GM21528 (cell line): ENCODE measurements around the gene ATP1A1.

Source experiments
- ATAC-seq: cut with Tn5 transposase; IDR thresholded peaks from one replicate; pipeline ENCODE4 v1.9.1; 2021; ENCODE audit warnings: mild to moderate bottlenecking, moderate library complexity; ENCODE audit not compliant: unreplicated experiment, low FRiP score

ATP1A1 gene

DNA sequence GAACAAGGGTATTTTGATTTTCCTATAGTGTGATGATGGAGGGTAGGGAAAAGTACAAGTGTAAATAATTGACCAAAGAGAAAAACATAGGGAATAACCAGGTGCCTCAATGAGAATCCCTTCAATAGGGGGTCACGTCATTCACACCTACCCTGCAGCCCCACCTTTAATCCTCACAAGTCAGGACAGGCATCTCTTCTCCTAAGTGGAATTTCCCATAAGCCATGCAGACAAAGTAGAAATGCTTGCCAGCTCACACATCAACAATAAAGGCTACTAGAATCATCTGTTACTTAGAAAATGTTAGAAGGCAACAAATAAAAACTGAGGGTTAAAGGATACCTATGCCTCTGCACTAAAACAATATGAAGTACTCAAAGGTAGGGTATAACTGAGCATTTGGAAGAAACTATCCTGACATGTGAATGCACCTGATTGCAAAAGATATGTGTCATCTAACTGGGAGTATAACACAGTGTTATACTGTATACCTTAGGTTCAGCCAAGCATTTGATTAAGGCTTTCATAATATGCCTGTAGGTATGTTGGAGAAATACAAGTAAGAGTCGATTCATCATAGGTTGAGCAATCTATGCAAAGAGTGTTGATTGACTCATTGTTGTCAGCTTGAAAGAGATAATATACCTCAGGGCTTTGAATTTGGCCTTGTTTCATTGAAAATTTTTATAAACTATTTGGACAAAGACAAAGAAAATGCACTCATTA, 32.4 kb upstream of the ATP1A1 start:
- no peak for ATAC-seq

- no peak for ATAC-seq
These were observed 30.0 kb upstream of the ATP1A1 start for GRCh38 chr1:116343019-116343418.

- ATAC-seq: no peak
These were observed 28.0 kb upstream of the ATP1A1 start for GRCh38 chr1:116345011-116345410.

GRCh38 chr1:116345843-116346242, 27.2 kb upstream of the ATP1A1 start:
- no peak for ATAC-seq

DNA sequence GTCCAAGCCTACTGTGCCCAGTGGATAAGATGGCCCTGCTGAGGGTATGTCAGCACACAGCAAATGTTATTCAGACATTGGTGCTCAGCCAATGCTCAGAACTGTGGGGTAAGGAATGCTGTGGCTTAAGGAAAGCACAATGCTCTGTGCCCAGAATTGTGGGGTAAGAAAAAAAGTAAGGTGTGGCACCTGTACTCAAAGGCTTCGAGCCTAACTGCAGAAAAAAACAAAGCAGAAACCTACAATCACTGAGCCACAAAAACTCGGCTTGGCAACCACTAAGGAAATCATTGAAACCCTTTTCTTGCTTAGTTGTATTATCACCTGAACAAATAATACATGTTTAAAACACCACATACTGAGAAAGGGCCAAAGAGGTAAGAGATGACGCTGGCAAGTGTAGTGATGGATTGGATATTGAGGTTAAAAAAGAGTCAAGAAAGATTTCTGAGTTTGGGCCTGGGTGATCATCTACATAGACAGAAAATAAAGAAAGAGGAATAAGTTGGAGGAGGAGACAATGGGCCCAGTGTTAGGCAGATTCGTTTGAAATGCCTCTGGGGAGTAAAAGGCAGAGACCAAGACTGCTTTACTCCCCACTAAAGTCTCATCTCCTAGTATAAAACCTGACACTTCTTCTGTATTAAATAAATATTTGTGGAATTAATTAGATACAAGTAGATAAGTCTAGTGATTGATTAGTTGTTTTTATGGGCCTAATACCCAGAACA, 25.9 kb upstream of the ATP1A1 start:
- ATAC-seq: no peak

DNA sequence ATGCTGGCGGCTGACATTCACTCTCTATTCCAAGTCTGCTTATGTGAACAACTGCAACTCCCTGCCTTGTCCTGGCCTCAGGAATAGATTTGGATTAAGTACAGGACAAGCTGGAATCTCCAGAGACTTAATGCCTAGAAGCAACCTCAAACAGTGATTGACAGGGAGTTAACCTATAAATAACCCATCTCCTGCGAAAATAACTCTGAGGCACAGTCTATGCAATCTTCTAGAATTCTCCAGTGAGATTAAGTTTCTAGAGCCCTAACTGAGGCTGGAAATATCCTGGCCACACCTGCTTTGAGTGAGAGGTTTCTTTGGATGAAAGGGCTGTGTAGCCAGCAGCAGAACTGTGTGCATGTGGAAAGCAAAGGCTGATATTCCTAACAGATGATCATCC, 25.3 kb upstream of the ATP1A1 start:
- no peak for ATAC-seq

DNA sequence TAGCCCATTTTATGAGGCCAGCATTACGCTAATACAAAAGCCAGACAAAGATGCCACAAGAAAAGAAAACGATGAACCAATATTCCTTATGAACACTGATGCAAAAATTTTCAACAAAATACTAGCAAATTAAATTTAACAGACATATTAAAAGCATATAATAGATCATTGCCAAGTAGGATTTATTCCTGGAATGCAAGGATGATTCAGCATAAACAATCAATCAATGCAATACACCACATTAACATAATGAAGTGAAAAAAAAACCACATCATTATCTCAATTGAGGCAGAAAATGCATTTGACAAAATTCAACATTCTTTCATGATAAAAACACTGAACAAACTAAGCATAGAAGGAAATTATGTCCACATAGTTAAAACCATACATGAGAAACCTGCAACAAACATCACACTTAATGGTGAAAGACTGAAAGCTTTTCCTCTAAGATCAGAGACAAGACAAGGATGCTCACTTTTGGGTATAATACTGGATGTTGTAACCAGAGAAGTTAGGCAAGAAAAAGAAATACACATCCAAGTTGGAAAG, 22.9 kb upstream of the ATP1A1 start:
- ATAC-seq: no peak

DNA sequence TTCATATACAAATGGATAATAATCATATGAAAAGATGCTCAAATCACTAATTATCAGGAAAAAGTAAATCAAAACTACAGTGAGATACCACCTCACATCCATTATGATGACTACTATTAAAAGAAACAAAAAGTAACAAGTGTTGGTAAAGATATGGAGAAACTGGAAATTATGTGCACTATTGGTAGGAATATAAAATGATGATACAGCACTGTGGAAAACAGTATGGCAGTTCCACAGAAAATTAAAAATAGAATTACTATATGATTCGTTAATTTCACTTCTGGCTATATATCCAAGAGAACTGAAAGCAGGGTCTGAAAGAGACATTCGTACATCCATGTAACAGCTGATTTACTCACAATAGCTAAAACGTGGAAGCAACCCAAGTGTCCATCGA, 21.1 kb upstream of the ATP1A1 start:
- ATAC-seq: no peak

GRCh38 chr1:116352349-116352813, 20.7 kb upstream of the ATP1A1 start:
- ATAC-seq: peak; percentile 72

- ATAC-seq: no peak
These were observed 19.9 kb upstream of the ATP1A1 start for GRCh38 chr1:116353155-116353554.

DNA sequence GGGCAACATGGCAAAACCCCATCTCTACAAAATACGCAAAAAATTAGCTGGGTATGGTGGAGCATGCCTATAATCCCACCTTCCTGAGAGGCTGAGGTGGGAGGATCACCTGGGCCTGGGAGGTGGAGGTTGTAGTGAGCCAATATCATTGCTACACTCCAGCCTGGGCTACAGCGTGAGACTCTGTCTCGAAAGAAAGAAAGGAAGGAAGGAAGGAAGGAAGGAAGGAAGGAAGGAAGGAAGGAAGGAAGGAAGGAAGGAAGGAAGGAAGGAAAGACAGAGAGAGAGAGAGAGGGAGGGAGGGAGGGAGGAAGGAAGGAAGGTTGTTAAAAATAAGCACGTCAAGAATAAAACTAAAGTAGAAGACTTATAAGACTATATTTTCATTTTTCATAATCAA, 17.0 kb upstream of the ATP1A1 start:
- no peak for ATAC-seq

DNA sequence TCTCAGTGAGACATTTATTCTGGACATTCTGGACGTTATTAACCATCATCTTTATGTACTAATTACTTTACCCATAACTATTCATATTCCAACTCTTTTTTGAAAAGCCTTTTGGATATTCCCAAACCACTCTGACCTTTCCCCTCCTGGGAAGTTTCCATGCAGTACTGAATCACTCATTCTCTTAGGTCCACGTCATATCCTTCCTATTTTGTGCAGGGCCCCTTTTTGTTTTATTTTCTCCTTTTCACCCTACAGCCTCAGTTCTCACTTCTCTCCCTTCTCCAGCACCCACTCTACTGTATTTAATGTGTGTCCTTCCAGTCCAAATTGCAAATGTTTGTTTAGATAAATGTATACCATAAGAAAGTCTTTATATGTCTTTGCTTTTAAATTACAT, 16.4 kb upstream of the ATP1A1 start:
- no peak for ATAC-seq

- ATAC-seq: no peak
These were observed 15.6 kb upstream of the ATP1A1 start for GRCh38 chr1:116357487-116357886.

- ATAC-seq: no peak
These were observed 13.8 kb upstream of the ATP1A1 start for GRCh38 chr1:116359060-116359830.

- no peak for ATAC-seq
These were observed 13.2 kb upstream of the ATP1A1 start for GRCh38 chr1:116359871-116360270.

DNA sequence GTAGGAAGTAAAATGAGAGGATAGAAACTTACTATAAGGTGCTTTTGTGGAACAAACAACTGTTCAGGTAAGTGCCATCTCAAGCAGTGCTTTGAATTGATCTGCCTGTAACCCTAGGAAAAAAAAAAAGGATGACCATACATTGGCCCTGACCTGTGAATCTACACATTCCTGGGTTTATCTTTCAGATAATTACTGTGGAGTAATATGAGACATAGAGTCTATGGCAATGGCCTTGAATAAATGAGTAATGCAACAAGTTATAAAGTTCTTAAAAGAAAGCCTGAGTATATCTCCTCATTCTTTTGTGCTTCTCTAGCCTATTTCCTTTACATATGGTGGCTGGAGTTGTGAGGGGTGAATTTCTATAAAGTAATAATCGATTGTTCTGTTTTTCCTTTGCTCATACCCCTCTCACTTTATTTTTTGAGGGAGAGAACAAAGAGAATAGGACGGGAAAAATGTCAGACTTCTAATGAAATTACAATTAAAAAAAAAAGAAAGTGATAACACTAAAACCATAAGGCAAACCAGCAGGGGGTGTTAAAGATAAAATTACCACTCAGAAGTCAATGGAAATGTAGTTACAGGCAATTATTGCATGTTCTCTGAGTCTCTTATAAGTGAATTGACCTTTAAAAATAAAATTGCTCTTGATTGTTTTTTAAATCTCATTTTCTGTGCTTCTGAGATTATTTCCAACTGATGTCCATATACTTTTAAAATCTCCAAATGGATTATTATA, 12.4 kb upstream of the ATP1A1 start:
- ATAC-seq: no peak

- ATAC-seq: no peak
These were observed 11.4 kb upstream of the ATP1A1 start for GRCh38 chr1:116361648-116362047.

DNA sequence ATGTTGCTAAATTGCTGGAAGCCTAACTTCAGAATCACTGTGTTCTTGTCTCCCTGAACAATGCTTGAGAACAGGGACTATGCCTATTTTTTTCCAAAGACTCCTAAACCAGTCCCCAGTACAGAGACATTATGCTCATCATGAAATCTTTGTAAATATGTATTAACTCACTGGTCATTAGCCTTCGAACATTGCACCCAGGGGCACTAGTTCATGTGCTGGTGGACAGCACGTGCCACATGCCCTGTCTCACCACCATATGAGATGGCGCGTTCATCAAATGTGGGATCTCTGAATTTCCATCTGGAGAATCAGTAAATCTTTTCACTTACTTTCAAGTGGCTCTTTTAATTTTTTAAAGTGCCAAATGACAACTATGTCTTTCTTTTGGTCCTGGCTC, 11.0 kb upstream of the ATP1A1 start:
- ATAC-seq: no peak

DNA sequence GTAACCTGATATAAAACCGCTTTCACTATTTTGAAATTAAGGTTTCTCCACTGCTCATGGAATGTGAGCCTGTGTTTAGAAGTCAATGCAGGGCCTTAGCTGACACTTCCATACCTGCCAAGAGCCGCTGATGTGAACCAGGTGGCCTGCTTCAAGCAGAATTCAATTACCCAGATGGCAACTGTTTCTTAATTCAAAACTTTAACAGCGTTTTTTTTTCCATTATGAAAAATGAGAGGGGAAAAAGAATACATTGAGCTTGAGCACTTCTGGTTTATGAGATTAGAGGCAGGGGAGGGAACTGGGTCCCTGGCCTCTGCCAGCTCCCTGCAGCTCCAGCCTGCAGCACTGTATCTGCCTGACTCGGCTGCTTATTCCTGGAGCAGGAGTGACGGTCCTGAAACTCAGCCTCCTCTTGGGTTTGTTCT, 7.7 kb upstream of the ATP1A1 start:
- ATAC-seq: no peak

- ATAC-seq: no peak
These were observed 7.2 kb upstream of the ATP1A1 start for GRCh38 chr1:116365857-116366256.
